Measurements from ENCODE around the gene TMPO.
"Not testable (repeated sequence)": the region's sequence is repeated elsewhere in the genome, so short reads cannot be mapped to it uniquely, and the experiment has no call there.

Gene TMPO

GRCh38 chr12:98575013-98575412 lies 59.6 kb downstream of the TMPO start:
- no peak overlapping the region for H3K4me3 ChIP-seq (ENCODE audit: low read depth, low read length)
- TF ChIP-seq POLR2A (IDR thresholded peaks at IDR 0.05; ENCODE audit: extremely low read depth, insufficient read length) = no peak
- no peak for DNase-seq (ENCODE audit: low read depth)

GRCh38 chr12:98576795-98577194 lies 61.4 kb downstream of the TMPO start:
- not testable (repeated sequence) for DNase-seq (ENCODE audit: low read depth)

DNA sequence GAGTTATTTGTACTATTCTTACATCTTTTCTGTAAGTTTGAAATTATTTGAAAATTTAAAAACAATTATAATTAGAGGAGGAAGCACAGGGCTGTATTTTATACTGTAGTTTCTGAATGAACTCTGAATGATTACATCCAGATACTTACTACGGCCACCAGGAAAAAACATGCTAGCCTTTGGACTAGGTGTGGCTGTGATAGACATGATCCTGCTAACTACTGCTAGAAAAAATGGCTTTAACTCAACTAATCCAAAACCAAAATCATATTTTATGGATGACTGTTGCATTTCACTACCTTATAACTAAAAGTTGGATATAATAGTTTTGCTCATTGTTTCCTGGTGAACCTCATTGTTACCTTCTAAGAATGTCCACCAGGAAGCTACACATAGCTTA lies 63.0 kb downstream of the TMPO start:
- no peak overlapping the region for H3K4me3 ChIP-seq (ENCODE audit: low read depth, low read length)
- TF ChIP-seq, protein P1, sequence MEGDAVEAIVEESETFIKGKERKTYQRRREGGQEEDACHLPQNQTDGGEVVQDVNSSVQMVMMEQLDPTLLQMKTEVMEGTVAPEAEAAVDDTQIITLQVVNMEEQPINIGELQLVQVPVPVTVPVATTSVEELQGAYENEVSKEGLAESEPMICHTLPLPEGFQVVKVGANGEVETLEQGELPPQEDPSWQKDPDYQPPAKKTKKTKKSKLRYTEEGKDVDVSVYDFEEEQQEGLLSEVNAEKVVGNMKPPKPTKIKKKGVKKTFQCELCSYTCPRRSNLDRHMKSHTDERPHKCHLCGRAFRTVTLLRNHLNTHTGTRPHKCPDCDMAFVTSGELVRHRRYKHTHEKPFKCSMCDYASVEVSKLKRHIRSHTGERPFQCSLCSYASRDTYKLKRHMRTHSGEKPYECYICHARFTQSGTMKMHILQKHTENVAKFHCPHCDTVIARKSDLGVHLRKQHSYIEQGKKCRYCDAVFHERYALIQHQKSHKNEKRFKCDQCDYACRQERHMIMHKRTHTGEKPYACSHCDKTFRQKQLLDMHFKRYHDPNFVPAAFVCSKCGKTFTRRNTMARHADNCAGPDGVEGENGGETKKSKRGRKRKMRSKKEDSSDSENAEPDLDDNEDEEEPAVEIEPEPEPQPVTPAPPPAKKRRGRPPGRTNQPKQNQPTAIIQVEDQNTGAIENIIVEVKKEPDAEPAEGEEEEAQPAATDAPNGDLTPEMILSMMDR (IDR thresholded peaks at IDR 0.05; ENCODE audit: low read depth, low read length) = no peak
- no peak for TF ChIP-seq MYC (IDR thresholded peaks at IDR 0.05; ENCODE audit: low read depth, low read length)
- TF ChIP-seq POLR2A (IDR thresholded peaks at IDR 0.05; ENCODE audit: extremely low read depth, insufficient read length) = no peak
- TF ChIP-seq MAX (IDR thresholded peaks at IDR 0.05; ENCODE audit: low read depth, low read length) = no peak

More at GRCh38 chr12:98576795-98577194, 61.4 kb downstream of the TMPO start:
- H3K4me3 ChIP-seq (ENCODE audit: low read depth, low read length) = not testable (repeated sequence)

DNA sequence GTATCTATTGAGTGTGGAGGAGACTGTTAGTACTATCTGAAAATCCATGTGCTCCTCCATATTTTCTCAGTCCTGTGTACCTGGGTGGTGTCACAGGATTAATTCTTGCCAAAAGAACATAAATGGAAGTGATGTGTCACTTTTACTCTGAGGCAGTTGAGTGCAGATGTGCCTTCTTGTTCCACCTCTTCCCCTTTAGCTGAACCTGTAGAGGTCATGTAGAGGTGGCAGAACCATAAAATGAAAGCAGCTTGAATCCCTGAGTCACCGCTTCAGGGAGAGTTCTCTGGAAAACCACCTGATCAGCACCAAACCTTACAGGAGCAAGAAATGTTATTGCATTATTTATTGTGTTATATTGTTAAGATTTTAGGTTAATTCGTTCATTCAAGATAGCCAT lies 63.4 kb downstream of the TMPO start:
- peak; percentile 42 for DNase-seq (ENCODE audit: low read depth)
- TF ChIP-seq MYC (IDR thresholded peaks at IDR 0.05; ENCODE audit: low read depth, low read length) (no peak), MAX (IDR thresholded peaks at IDR 0.05; ENCODE audit: low read depth, low read length) (no peak), POLR2A (IDR thresholded peaks at IDR 0.05; ENCODE audit: extremely low read depth, insufficient read length) (no peak)
- TF ChIP-seq, protein P1 (IDR thresholded peaks at IDR 0.05; ENCODE audit: low read depth, low read length) = no peak
- no peak overlapping the region for H3K4me3 ChIP-seq (ENCODE audit: low read depth, low read length)

More for the DNA sequence above, 63.0 kb downstream of the TMPO start:
- no peak for DNase-seq (ENCODE audit: low read depth)

DNA sequence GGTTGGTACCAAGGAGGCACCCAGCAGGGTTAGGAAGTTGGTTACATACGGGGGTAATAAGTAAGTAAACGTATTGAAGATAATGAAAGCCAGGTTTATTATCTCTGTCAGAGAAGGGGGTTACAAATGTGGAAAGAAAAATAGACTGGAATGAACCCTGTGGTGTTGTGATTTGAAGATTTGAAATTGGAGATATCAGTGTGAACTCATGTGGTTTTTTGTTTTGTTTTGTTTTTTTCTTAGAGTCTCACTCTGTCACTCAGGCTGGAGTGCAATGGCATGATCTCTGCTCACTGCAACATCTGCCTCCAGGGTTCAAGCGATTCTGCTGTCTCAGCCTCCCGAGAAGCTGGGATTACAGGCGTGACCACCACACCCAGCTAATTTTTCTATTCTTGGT lies 64.0 kb downstream of the TMPO start:
- DNase-seq (ENCODE audit: low read depth) = no peak
- no peak for TF ChIP-seq MAX (IDR thresholded peaks at IDR 0.05; ENCODE audit: low read depth, low read length)
- TF ChIP-seq, protein P1 (IDR thresholded peaks at IDR 0.05; ENCODE audit: low read depth, low read length) = no peak
- no peak for TF ChIP-seq POLR2A (IDR thresholded peaks at IDR 0.05; ENCODE audit: extremely low read depth, insufficient read length)
- no peak for TF ChIP-seq MYC (IDR thresholded peaks at IDR 0.05; ENCODE audit: low read depth, low read length)
- H3K4me3 ChIP-seq (ENCODE audit: low read depth, low read length) = no peak overlapping the region

GRCh38 chr12:98579835-98580234 lies 64.4 kb downstream of the TMPO start:
- no peak for DNase-seq (ENCODE audit: low read depth)
- H3K4me3 ChIP-seq (ENCODE audit: low read depth, low read length) = no peak overlapping the region
- TF ChIP-seq MYC (IDR thresholded peaks at IDR 0.05; ENCODE audit: low read depth, low read length) (no peak), MAX (IDR thresholded peaks at IDR 0.05; ENCODE audit: low read depth, low read length) (no peak), POLR2A (IDR thresholded peaks at IDR 0.05; ENCODE audit: extremely low read depth, insufficient read length) (no peak)
- TF ChIP-seq, protein P1 (IDR thresholded peaks at IDR 0.05; ENCODE audit: low read depth, low read length) = no peak

- H3K4me3 ChIP-seq (ENCODE audit: low read depth, low read length) = no peak overlapping the region
- no peak for DNase-seq (ENCODE audit: low read depth)
- TF ChIP-seq MYC (IDR thresholded peaks at IDR 0.05; ENCODE audit: low read depth, low read length) (no peak), MAX (IDR thresholded peaks at IDR 0.05; ENCODE audit: low read depth, low read length) (no peak), POLR2A (IDR thresholded peaks at IDR 0.05; ENCODE audit: extremely low read depth, insufficient read length) (no peak)
- TF ChIP-seq, protein P1 (IDR thresholded peaks at IDR 0.05; ENCODE audit: low read depth, low read length) = no peak
These were observed 65.3 kb downstream of the TMPO start for GRCh38 chr12:98580695-98581094.

All from NB4 (cell line).